Ascending aorta (tissue), 2 donors: Measurements from ENCODE around the gene CNOT1. TPM values are rescaled to one million over a fixed set of nuclear protein-coding genes. Genes with fewer than 3 reads are reported as not detected.
"Not testable (repeated sequence)": the region's sequence is repeated elsewhere in the genome, so short reads cannot be mapped to it uniquely, and the experiment has no call there.

ENCODE experiments used
- DNase-seq, 2 donors: peaks; one replicate each; pipeline ENCODE4 v3.0.0-alpha.2; 2019; ENCODE audit warnings: low spot score in 2 of 2
- H3K27ac ChIP-seq, 2 donors: fragments of 200-600 bp; sonication (generic); one replicate each; pipeline ENCODE4 v1.5.1; 2016 to 2017; ENCODE audit warnings: mild to moderate bottlenecking in 1 of 2
- H3K27me3 ChIP-seq: fragments of 200-600 bp; sonication (generic); one replicate; pipeline ENCODE4 v1.5.1; 2017
- H3K36me3 ChIP-seq, 2 donors: fragments of 200-600 bp; sonication (generic); one replicate each; pipeline ENCODE4 v1.5.1; 2016
- H3K4me1 ChIP-seq, 2 donors: fragments of 200-600 bp; sonication (generic); one replicate each; pipeline ENCODE4 v1.5.1; 2016 to 2017; ENCODE audit warnings: mild to moderate bottlenecking in 1 of 2
- H3K4me3 ChIP-seq, 2 donors: fragments of 200-600 bp; sonication (generic); one replicate each; pipeline ENCODE4 v1.5.1; 2016 to 2017; ENCODE audit warnings: mild to moderate bottlenecking in 1 of 2
- H3K9me3 ChIP-seq, 2 donors: fragments of 200-600 bp; sonication (generic); one replicate each; pipeline ENCODE4 v1.5.1; 2016
- intact Hi-C: fragments of 100-400 bp; cut with DNase I; formaldehyde crosslinking; loops from one replicate; pipeline ENCODE4 v1.15.1; 2023
- total RNA-seq: library from RNA; depleted of rRNA; stranded (reverse); fragments of >200 nt; gene quantifications from one replicate; pipeline ENCODE4 v1.1.0, GENCODE V29; 2016
- TF ChIP-seq, protein P1 (sequence below), 3 experiments: fragments of 200-600 bp in 2 of 3; fragments of 450-650 bp in 1 of 3; sonication (generic) in 2 of 3; IDR thresholded peaks; one replicate each; pipeline ENCODE4 v1.5.1; 2016 to 2019; ENCODE audit warnings: antibody characterized with exemption in 3 of 3, mild to moderate bottlenecking in 1 of 3, moderate library complexity in 1 of 3

The CNOT1 gene
- total RNA-seq, 1 donor from 2014 or later, result 324 TPM

DNA sequence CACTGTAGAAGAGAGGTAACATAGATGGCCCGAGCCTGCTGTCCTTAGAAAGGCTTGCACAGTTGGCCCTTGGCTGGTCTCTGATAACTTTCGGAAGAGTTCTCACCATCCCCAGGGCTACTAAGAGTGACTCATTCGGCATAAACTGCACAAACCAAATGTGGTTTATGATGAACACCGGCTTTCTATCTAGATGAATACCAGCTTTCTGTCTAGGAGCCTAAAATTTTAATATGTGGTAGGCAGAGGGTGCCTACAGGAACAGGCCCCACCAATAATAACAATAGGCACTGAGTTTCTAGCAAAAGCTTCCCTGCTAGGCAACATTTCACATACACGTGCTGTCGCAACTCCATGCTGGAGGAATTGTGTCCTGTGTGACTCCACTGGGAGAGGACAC is 15.4 kb downstream of the CNOT1 start:
- no peak overlapping the region for H3K4me3 ChIP-seq
- H3K4me1 ChIP-seq, result no peaks in the 10 kb centered on the region
- intact Hi-C loops, result no loop called here
- H3K9me3 ChIP-seq, result no peaks in the 10 kb centered on the region
- H3K27ac ChIP-seq, result no peak overlapping the region
- TF ChIP-seq, protein P1, sequence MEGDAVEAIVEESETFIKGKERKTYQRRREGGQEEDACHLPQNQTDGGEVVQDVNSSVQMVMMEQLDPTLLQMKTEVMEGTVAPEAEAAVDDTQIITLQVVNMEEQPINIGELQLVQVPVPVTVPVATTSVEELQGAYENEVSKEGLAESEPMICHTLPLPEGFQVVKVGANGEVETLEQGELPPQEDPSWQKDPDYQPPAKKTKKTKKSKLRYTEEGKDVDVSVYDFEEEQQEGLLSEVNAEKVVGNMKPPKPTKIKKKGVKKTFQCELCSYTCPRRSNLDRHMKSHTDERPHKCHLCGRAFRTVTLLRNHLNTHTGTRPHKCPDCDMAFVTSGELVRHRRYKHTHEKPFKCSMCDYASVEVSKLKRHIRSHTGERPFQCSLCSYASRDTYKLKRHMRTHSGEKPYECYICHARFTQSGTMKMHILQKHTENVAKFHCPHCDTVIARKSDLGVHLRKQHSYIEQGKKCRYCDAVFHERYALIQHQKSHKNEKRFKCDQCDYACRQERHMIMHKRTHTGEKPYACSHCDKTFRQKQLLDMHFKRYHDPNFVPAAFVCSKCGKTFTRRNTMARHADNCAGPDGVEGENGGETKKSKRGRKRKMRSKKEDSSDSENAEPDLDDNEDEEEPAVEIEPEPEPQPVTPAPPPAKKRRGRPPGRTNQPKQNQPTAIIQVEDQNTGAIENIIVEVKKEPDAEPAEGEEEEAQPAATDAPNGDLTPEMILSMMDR (IDR thresholded peaks at IDR 0.05), result no peak
- no peak for DNase-seq
- no peaks in the 10 kb centered on the region for H3K27me3 ChIP-seq
- peaks cover 10 to 13% of the 10 kb centered on the region in 2 donors for H3K36me3 ChIP-seq

DNA sequence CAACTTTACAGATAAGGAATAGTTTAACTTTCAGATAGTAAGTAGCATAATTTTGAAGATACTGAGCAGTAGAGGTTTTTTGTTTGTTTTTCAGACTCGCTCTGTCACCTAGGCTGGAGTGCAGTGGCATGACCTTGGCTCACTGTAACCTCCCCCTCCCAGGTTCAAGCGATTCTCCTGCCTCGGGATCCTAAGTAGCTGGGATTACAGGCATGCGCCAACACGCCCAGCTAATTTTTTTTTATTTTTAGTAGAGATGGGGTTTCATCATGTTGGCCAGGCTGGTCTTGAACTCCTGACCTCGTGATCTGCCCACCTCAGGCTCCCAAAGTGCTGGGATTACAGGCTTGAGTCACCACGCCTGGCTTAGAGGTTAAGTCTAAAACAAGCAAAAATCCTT is 16.7 kb downstream of the CNOT1 start:
- H3K9me3 ChIP-seq, H3K4me1 ChIP-seq, H3K27ac ChIP-seq, DNase-seq, intact Hi-C loops, H3K4me3 ChIP-seq, H3K27me3 ChIP-seq, H3K36me3 ChIP-seq: not testable (repeated sequence)

DNA sequence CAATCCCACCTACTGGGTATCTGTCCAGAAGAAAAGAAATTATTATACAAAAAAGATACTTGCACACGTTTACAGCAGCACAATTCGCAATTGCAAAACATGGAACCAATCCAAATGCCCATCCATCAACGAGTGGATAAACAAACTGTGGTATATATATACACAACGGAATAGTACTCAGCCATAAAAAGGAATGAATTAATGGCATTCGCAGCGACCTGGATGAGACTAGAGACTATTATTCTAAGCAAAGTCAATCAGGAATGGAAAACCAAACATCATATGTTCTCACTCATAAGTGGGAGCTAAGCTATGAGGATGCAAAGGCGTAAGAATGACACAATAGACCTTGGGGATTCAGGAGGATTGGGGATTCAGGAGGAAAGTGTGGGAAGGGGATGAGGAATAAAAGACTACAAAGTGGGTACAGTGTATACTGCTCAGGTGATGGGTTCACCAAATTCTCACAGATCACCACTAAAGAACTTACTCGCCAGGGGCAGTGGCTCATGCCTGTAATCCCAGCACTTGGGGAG is 21.0 kb downstream of the CNOT1 start:
- Histone ChIP-seq H3K4me3 (no peak overlapping the region), H3K36me3 (peaks cover 0 to 4% of the 10 kb centered on the region in 2 donors), H3K27ac (no peak overlapping the region), H3K27me3 (no peaks in the 10 kb centered on the region), H3K4me1 (no peaks in the 10 kb centered on the region), H3K9me3 (no peaks in the 10 kb centered on the region)
- DNase-seq, result no peak
- intact Hi-C loops, result no loop called here
- TF ChIP-seq, protein P1 (IDR thresholded peaks at IDR 0.05), result no peak

DNA sequence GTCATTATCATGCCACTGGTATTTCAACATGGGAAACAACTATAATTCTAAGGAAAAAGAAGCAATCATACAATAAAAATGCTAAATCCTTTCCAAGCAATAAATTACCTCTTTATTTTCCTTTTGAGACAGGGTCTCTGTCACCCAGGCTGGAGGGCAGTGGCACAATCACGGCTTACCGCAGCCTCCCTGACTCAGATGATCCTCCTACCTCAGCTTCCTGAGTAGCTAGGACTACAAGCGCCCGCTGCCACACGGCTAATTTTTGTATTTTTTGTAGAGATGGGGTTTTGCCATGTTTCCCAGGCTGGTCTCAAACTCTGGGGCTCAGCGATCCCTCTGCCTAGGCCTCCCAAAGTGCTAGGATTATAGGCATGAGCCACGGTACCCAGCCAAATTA is 24.1 kb downstream of the CNOT1 start:
- Histone ChIP-seq H3K4me3 (no peak overlapping the region), H3K36me3 (peaks cover 0 to 7% of the 10 kb centered on the region in 2 donors), H3K27ac (no peak overlapping the region), H3K4me1 (no peaks in the 10 kb centered on the region), H3K27me3 (no peaks in the 10 kb centered on the region), H3K9me3 (no peaks in the 10 kb centered on the region)
- DNase-seq, result no peak
- TF ChIP-seq, protein P1 (IDR thresholded peaks at IDR 0.05), result no peak
- intact Hi-C loops, result no loop called here

DNA sequence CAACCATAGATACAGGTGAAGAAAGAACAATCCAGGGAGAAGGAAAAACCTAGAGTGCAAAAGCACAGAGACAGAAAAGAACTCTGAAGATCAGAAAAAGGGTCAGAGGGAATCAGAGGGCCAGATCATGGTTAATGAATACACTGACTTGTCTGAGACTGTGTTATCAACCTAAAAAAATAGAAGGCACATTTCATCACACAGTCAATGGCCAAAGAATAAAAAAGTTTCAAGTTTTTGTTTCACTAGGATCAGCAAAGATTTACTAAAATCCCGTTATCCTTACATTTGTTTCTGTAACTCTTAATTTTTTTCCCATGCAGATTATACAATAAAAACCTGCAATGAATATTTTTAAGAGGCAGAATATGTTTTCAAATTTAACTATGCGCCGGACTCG is 38.5 kb downstream of the CNOT1 start:
- H3K4me1 ChIP-seq, result no peaks in the 10 kb centered on the region
- H3K27ac ChIP-seq, result no peak overlapping the region
- no peak overlapping the region for H3K4me3 ChIP-seq
- peaks cover 38 to 70% of the 10 kb centered on the region in 2 donors for H3K36me3 ChIP-seq
- no peaks in the 10 kb centered on the region for H3K9me3 ChIP-seq
- no peak for DNase-seq
- TF ChIP-seq, protein P1 (IDR thresholded peaks at IDR 0.05), result no peak
- no peaks in the 10 kb centered on the region for H3K27me3 ChIP-seq
- intact Hi-C loops, result no loop called here

DNA sequence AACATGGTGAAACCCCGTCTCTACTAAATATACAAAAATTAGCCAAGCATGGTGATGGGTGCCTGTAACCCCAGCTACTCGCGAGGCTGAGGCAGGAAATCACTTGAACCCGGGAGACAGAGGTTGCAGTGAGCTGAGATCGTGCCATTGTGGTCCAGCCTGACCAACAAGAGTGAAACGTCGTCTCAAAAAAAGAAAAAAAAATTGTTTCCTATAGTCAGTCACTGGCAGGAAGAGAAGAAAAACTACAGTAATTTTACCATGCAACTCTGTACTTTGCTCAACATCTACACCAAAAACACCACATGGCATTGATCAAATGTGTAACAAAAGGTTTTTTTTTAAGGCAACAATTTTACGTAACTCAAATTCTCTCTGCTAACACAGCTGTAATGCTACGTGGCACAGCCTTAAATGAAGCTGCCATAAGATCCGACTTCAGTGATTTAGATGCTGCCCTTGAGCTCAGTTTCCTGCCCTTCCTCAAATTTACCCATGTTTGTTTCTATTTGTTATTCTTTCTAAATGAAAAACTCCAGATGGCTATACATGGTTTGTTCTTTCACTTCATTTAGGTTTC is 40.2 kb downstream of the CNOT1 start:
- no peaks in the 10 kb centered on the region for H3K9me3 ChIP-seq
- TF ChIP-seq, protein P1 (IDR thresholded peaks at IDR 0.05), result no peak
- intact Hi-C loops, result no loop called here
- H3K36me3 ChIP-seq, result peaks cover 48 to 79% of the 10 kb centered on the region in 2 donors
- no peaks in the 10 kb centered on the region for H3K4me1 ChIP-seq
- H3K4me3 ChIP-seq, result no peak overlapping the region
- no peaks in the 10 kb centered on the region for H3K27me3 ChIP-seq
- no peak overlapping the region for H3K27ac ChIP-seq
- DNase-seq, result no peak
